Measurements from ENCODE around the gene CARS1.

CARS1 gene

GRCh38 chr11:3007404-3008010 is 49.7 kb downstream of the CARS1 start:
- no peak for DNase-seq (ENCODE audit: low read depth)
- no peak for TF ChIP-seq CTCF (IDR thresholded peaks at IDR 0.05; ENCODE audit: low read length, missing control alignments)

GRCh38 chr11:3006505-3007260 is 50.5 kb downstream of the CARS1 start:
- no peak overlapping the region for H3K4me3 ChIP-seq (replicated peaks; ENCODE audit: low read depth, low read length)
- DNase-seq (ENCODE audit: low read depth) = no peak
- TF ChIP-seq CTCF (IDR thresholded peaks at IDR 0.05; ENCODE audit: low read length, missing control alignments) = no peak

More at GRCh38 chr11:3007404-3008010, 49.7 kb downstream of the CARS1 start:
- no peak overlapping the region for H3K4me3 ChIP-seq (replicated peaks; ENCODE audit: low read depth, low read length)

- TF ChIP-seq CTCF (IDR thresholded peaks at IDR 0.05; ENCODE audit: low read length, missing control alignments) = no peak
- DNase-seq (ENCODE audit: low read depth) = no peak
- H3K4me3 ChIP-seq (replicated peaks; ENCODE audit: low read depth, low read length) = no peak overlapping the region
Observed at GRCh38 chr11:3004481-3004880, 52.7 kb downstream of the CARS1 start.

- no peak for DNase-seq (ENCODE audit: low read depth)
- H3K4me3 ChIP-seq (replicated peaks; ENCODE audit: low read depth, low read length) = no peak overlapping the region
- no peak for TF ChIP-seq CTCF (IDR thresholded peaks at IDR 0.05; ENCODE audit: low read length, missing control alignments)
Observed at GRCh38 chr11:3003396-3004231, 53.6 kb downstream of the CARS1 start.

- no peak overlapping the region for H3K4me3 ChIP-seq (replicated peaks; ENCODE audit: low read depth, low read length)
- no peak for DNase-seq (ENCODE audit: low read depth)
- TF ChIP-seq CTCF (IDR thresholded peaks at IDR 0.05; ENCODE audit: low read length, missing control alignments) = no peak
Observed at GRCh38 chr11:3002871-3003270, 54.4 kb downstream of the CARS1 start.

- DNase-seq (ENCODE audit: low read depth) = no peak
- no peak for TF ChIP-seq CTCF (IDR thresholded peaks at IDR 0.05; ENCODE audit: low read length, missing control alignments)
Observed at GRCh38 chr11:3002351-3002861, 54.8 kb downstream of the CARS1 start.

More at GRCh38 chr11:3002351-3002861, 54.8 kb downstream of the CARS1 start:
- H3K4me3 ChIP-seq (replicated peaks; ENCODE audit: low read depth, low read length) = no peak overlapping the region
